Heart left ventricle (tissue), 13 donors: ENCODE results near the gene CRACR2A.

Experiments used
- POLR2A ChIP-seq, 2 donors: fragments of 450-650 bp; IDR thresholded peaks; one replicate each; pipeline ENCODE4 v1.6.1; 2017; ENCODE audit warnings: antibody characterized with exemption in 2 of 2, mild to moderate bottlenecking in 2 of 2, moderate library complexity in 2 of 2
- TF ChIP-seq, protein P1 (sequence below), 12 donors: fragments of 200-600 bp; sonication (generic) in 4 of 12; IDR thresholded peaks; one replicate each; pipeline versions ENCODE4 v1.5.0 to v1.8.0; 2018 to 2022; ENCODE audit warnings: antibody characterized with exemption in 12 of 12, mild to moderate bottlenecking in 5 of 12
- donor health status: ischemic (EF 13 %, LVEDD 7.1; RV severe dilation, severe dysfunction).
- donor health status: DM: no; HTN: yes; CAD: no.
- donor health status: DM: no; HTN: no; CAD: no.
- donor health status: ischemic (EF 25% LVEDD 6.9; RV normal size, moderate dysfunction).
- donor health status: ischemic (EF 25% LVEDD 5.7; RV mildly dilated, moderate dysfunction).
- donor health status: ischemic (EF 35%, LVEDD 5.7; RV mildly dilated, moderate dysfunction).
- donor health status: nonischemic (EF 11% LVEDD 7.7; RV severe dilation, severe dysfunction).
- donor health status: DM: yes; HTN: yes; CAD: no.
- donor health status: PGD.
- donor health status: ischemic (EF 29% LVEDD 5.4; RV normal size, mild dysfunction).
- donor health status: nonischemic (EF 23%, LVEDD 6.1; RV moderate dilation, normal function).

DNA sequence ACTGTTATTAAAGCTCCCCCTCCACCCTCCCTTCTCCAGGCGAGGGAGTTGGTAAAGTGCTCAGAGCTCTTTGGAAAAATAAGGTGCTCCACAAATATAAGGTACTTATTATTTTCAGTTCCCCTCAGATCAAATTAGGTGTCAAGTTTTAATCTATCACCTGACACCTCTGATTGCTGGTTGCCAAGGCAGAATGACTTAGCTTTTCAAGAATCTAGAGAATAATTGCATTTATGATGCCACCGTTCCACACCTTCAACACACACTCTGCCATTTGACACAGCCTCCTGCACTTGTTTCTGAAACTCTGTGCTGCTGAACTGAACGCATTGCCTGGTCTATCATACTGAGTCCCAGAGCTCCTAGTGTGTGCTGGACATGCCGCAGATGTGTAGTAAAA is 128.6 kb downstream of the CRACR2A start:
- TF ChIP-seq POLR2A (IDR thresholded peaks at IDR 0.05) = no peak
- TF ChIP-seq, protein P1, sequence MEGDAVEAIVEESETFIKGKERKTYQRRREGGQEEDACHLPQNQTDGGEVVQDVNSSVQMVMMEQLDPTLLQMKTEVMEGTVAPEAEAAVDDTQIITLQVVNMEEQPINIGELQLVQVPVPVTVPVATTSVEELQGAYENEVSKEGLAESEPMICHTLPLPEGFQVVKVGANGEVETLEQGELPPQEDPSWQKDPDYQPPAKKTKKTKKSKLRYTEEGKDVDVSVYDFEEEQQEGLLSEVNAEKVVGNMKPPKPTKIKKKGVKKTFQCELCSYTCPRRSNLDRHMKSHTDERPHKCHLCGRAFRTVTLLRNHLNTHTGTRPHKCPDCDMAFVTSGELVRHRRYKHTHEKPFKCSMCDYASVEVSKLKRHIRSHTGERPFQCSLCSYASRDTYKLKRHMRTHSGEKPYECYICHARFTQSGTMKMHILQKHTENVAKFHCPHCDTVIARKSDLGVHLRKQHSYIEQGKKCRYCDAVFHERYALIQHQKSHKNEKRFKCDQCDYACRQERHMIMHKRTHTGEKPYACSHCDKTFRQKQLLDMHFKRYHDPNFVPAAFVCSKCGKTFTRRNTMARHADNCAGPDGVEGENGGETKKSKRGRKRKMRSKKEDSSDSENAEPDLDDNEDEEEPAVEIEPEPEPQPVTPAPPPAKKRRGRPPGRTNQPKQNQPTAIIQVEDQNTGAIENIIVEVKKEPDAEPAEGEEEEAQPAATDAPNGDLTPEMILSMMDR (IDR thresholded peaks at IDR 0.05) = no peak
